ENCODE measurements around the gene ADCY9. TPM values are rescaled to one million over a fixed set of nuclear protein-coding genes. Genes with fewer than 3 reads are reported as not detected.

ADCY9 gene
- total RNA-seq, 1 experiment from 2014 or later: 9.8 TPM

DNA sequence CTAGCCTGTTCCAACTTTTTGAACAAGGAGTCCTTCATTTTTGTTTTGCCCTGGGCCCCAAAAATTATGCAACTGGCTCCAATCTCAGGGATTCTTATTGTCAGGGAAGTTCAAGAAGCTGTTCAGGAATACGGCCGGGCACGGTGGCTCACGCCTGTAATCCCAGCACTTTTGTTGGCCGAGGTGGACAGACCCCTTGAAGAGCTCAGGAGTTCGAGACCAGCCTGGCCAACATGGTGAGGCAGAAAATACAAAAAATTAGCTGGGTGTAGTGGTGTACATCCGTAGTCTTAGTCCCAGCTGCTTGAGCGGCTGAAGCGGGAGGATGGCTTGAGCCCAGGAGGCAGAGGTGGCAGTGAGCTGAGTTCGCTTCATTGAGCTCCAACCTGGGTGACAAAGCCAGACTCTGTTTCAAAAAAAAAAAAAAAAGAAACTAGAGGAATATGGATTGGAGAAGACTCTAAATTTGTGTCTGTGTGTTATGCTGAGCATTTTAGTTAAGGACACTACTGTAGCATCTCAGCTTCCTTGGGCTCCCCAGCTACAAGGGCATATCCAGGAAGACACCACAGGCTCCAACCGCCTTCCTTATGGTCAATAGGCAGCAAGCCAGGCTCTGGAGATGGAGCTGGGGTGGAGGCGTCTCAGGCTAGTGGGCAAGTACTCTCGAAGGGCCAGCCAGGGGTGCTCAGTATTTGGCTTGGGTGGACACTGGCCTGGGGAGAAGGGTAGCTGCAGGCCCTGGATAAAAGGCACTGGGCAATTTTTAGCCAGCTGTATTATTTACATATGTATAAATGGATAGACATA is 179.0 kb downstream of the ADCY9 start:
- H3K27ac ChIP-seq (ENCODE audit: low read depth, low read length): no peak overlapping the region

DNA sequence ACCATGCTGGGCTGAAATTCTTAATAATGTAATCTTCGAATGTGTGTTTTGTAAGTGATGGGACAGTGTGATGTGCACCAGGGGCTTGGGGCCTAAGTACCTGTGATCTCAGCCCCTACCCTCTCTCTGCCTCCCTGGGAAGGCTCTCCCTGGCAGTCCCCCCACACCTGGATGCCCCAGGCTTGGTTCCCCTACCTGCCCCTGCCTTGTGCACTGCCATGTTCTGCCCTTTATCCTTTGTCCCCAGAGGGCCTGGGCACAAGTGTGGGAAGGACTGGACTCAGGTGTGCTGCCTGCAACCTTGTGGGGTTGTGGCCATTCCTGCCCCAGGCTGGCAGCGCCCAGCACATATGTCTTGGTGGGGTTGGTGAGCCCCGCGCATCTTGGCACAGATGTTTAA is 180.3 kb downstream of the ADCY9 start:
- Histone ChIP-seq H3K27ac (ENCODE audit: low read depth, low read length) (no peak overlapping the region), H3K27me3 (ENCODE audit: insufficient read depth, low read length) (no peaks in the 10 kb centered on the region), H3K9ac (ENCODE audit: low read length) (no peak overlapping the region), H3K4me2 (ENCODE audit: low read length) (no peak overlapping the region), H3K36me3 (ENCODE audit: control insufficient read depth in 1 of 2, insufficient read depth in 2 of 2, low read length in 2 of 2) (no peaks in the 10 kb centered on the region), H4K20me1 (ENCODE audit: insufficient read depth) (no peaks in the 10 kb centered on the region), H2AFZ (ENCODE audit: low read depth, low read length, poor library complexity, severe bottlenecking) (no peak overlapping the region), H3K4me1 (ENCODE audit: control insufficient read depth in 1 of 2, insufficient read depth in 2 of 2, low read length in 2 of 2) (peaks cover 0 to 11% of the 10 kb centered on the region in 2 experiments; a peak in 2 of 4 replicates), H3K4me3 (replicated peaks in 1 of 2; ENCODE audit: low read depth in 1 of 2, low read length in 2 of 2) (no peak overlapping the region), H3K79me2 (ENCODE audit: insufficient read depth, low read length) (no peaks in the 10 kb centered on the region), H3K9me2 (ENCODE audit: insufficient read depth) (no peaks in the 10 kb centered on the region), H3K9me3 (ENCODE audit: control insufficient read depth in 1 of 2, insufficient read depth in 1 of 2, low read depth in 1 of 2, low read length in 2 of 2) (no peaks in the 10 kb centered on the region)
- ChIA-PET CTCF (no interaction called here), POLR2A (no interaction called here), RAD21 (ENCODE audit: low non-redundant PET in 1 of 2, low total read pairs in 2 of 2, uncharacterized antibody in 2 of 2, unreplicated experiment in 2 of 2) (no interaction called here)
- no peak for TF ChIP-seq RAD21 (IDR thresholded peaks at IDR 0.05; ENCODE audit: low read depth)
- TF ChIP-seq POLR2A (IDR thresholded peaks at IDR 0.05; ENCODE audit: borderline replicate concordance, extremely low read depth, insufficient read depth, insufficient read length): no peak
- TF ChIP-seq, protein P1, sequence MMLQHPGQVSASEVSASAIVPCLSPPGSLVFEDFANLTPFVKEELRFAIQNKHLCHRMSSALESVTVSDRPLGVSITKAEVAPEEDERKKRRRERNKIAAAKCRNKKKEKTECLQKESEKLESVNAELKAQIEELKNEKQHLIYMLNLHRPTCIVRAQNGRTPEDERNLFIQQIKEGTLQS (IDR thresholded peaks at IDR 0.05): no peak
- DNase-seq (ENCODE audit: low read depth, low spot score) (no peak), ATAC-seq (no peak)
- intact Hi-C loops (cut with micrococcal nuclease): no loop called here
- BruUV-seq (replicated peaks): no TSS peak

More for the DNA sequence above, 179.0 kb downstream of the ADCY9 start:
- ChIA-PET POLR2A (interaction anchor here (0.5 kb wide), 1 partner anchor 268 kb away, joined by 3 read pairs; no protein-coding TSS in a partner anchor), CTCF (no interaction called here), RAD21 (ENCODE audit: low non-redundant PET in 1 of 2, low total read pairs in 2 of 2, uncharacterized antibody in 2 of 2, unreplicated experiment in 2 of 2) (no interaction called here)
- ATAC-seq (no peak), DNase-seq (ENCODE audit: low read depth, low spot score) (no peak)
- Histone ChIP-seq H4K20me1 (ENCODE audit: insufficient read depth) (no peaks in the 10 kb centered on the region), H3K36me3 (ENCODE audit: control insufficient read depth in 1 of 2, insufficient read depth in 2 of 2, low read length in 2 of 2) (no peaks in the 10 kb centered on the region), H3K4me1 (ENCODE audit: control insufficient read depth in 1 of 2, insufficient read depth in 2 of 2, low read length in 2 of 2) (peaks cover 0 to 11% of the 10 kb centered on the region in 2 experiments; a peak in 2 of 4 replicates), H3K9me3 (ENCODE audit: control insufficient read depth in 1 of 2, insufficient read depth in 1 of 2, low read depth in 1 of 2, low read length in 2 of 2) (no peaks in the 10 kb centered on the region), H3K9ac (ENCODE audit: low read length) (no peak overlapping the region), H3K9me2 (ENCODE audit: insufficient read depth) (no peaks in the 10 kb centered on the region), H3K4me2 (ENCODE audit: low read length) (no peak overlapping the region), H2AFZ (ENCODE audit: low read depth, low read length, poor library complexity, severe bottlenecking) (no peak overlapping the region), H3K4me3 (replicated peaks in 1 of 2; ENCODE audit: low read depth in 1 of 2, low read length in 2 of 2) (no peak overlapping the region), H3K27me3 (ENCODE audit: insufficient read depth, low read length) (no peaks in the 10 kb centered on the region), H3K79me2 (ENCODE audit: insufficient read depth, low read length) (no peaks in the 10 kb centered on the region)
- no peak for TF ChIP-seq JUND (IDR thresholded peaks at IDR 0.05)
- BruUV-seq (replicated peaks): no TSS peak
- intact Hi-C loops (cut with micrococcal nuclease): no loop called here

Measured in HCT116 (cell line).